ENCODE data around the gene MCAT.

GRCh38 chr22:43163241-43163795 is 20.1 kb upstream of the MCAT start:
- no peak for TF ChIP-seq POLR2A (IDR thresholded peaks at IDR 0.05)
- TF ChIP-seq CTCF (IDR thresholded peaks at IDR 0.05), result no peak
- no peak for TF ChIP-seq POLR2AphosphoS5 (IDR thresholded peaks at IDR 0.05)

Data from gastroesophageal sphincter (tissue), 3 donors.